Panc1 (cell line): ENCODE results near the gene PPARG.

Source experiments
- POLR2AphosphoS5 ChIP-seq: IDR thresholded peaks from 2 replicates; pipeline ENCODE4 v1.6.1; 2012; ENCODE audit warnings: mild to moderate bottlenecking, low read depth, low read length, moderate library complexity
- REST ChIP-seq, 2 experiments: IDR thresholded peaks; 2 replicates each; pipeline ENCODE4 v1.6.1; 2011 to 2012; ENCODE audit warnings: low read depth in 2 of 2, control low read depth in 1 of 2, low read length in 1 of 2, mild to moderate bottlenecking in 1 of 2, moderate library complexity in 1 of 2; ENCODE audit not compliant: insufficient read depth in 1 of 2
- SIN3A ChIP-seq: IDR thresholded peaks from 2 replicates; pipeline ENCODE4 v1.6.1; 2012; ENCODE audit warnings: low read depth, mild to moderate bottlenecking, low read length, moderate library complexity, borderline replicate concordance; ENCODE audit not compliant: insufficient read depth
- TF ChIP-seq, protein P1 (sequence below): fragments of 450-650 bp; IDR thresholded peaks from 2 replicates; pipeline ENCODE4 v1.5.1; 2017; ENCODE audit warnings: mild to moderate bottlenecking

- TF ChIP-seq, protein P1, sequence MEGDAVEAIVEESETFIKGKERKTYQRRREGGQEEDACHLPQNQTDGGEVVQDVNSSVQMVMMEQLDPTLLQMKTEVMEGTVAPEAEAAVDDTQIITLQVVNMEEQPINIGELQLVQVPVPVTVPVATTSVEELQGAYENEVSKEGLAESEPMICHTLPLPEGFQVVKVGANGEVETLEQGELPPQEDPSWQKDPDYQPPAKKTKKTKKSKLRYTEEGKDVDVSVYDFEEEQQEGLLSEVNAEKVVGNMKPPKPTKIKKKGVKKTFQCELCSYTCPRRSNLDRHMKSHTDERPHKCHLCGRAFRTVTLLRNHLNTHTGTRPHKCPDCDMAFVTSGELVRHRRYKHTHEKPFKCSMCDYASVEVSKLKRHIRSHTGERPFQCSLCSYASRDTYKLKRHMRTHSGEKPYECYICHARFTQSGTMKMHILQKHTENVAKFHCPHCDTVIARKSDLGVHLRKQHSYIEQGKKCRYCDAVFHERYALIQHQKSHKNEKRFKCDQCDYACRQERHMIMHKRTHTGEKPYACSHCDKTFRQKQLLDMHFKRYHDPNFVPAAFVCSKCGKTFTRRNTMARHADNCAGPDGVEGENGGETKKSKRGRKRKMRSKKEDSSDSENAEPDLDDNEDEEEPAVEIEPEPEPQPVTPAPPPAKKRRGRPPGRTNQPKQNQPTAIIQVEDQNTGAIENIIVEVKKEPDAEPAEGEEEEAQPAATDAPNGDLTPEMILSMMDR: no peak
- TF ChIP-seq POLR2AphosphoS5: no peak
- no peak for TF ChIP-seq SIN3A
- TF ChIP-seq REST (IDR thresholded peaks at IDR 0.05; ENCODE audit: insufficient read depth in 1 of 2, low read depth in 2 of 2, low read length in 1 of 2): no peak
Measured at GRCh38 chr3:12371525-12372140, 82.8 kb downstream of the PPARG start.
